HepG2 (cell line): ENCODE results near the gene GLIS2. TPM values are rescaled to one million over a fixed set of nuclear protein-coding genes. Genes with fewer than 3 reads are reported as not detected.
A peak's percentile ranks its signal among the peaks of the same experiment; 100 is the strongest.

Experiments
- ATF7-NPFF ChIP-seq: sonication (generic); formaldehyde crosslinking; IDR thresholded peaks from 2 replicates; pipeline ENCODE4 v1.8.1; 2023; ENCODE audit warnings: mild to moderate bottlenecking, low read depth, missing genetic modification reagents, moderate library complexity
- BCL6 ChIP-seq: IDR thresholded peaks from 2 replicates; pipeline ENCODE4 v1.6.1; 2016; ENCODE audit warnings: missing genetic modification reagents, missing compliant biosample characterization
- BRCA1 ChIP-seq: sonication (generic); formaldehyde crosslinking; IDR thresholded peaks from 2 replicates; pipeline ENCODE4 v1.4.0; 2020; ENCODE audit warnings: missing genetic modification reagents
- GTF2F1 ChIP-seq: fragments of 150-350 bp; IDR thresholded peaks from 2 replicates; pipeline ENCODE4 v1.6.1; 2014; ENCODE audit warnings: low read length
- HMG20B ChIP-seq: conservative IDR thresholded peaks from 2 replicates; pipeline ENCODE4 v1.6.1; 2016; ENCODE audit warnings: missing genetic modification reagents, missing compliant biosample characterization
- MXD4 ChIP-seq: IDR thresholded peaks from 2 replicates; pipeline ENCODE4 v1.6.1; 2016; ENCODE audit warnings: mild to moderate bottlenecking, missing biosample characterization, missing genetic modification reagents
- PITX1 ChIP-seq: sonication (generic); formaldehyde crosslinking; IDR thresholded peaks from 2 replicates; pipeline ENCODE4 v1.5.1; 2020; ENCODE audit warnings: mild to moderate bottlenecking, missing genetic modification reagents
- RXRB ChIP-seq: IDR thresholded peaks from 2 replicates; pipeline ENCODE4 v1.6.1; 2016; ENCODE audit warnings: borderline replicate concordance, missing genetic modification reagents, missing compliant biosample characterization
- SAP130 ChIP-seq: IDR thresholded peaks from 2 replicates; pipeline ENCODE4 v1.6.1; 2016; ENCODE audit warnings: low read depth
- SRY ChIP-seq: sonication (generic); formaldehyde crosslinking; IDR thresholded peaks from 2 replicates; pipeline ENCODE4 v1.8.0; 2022; ENCODE audit warnings: mild to moderate bottlenecking, missing genetic modification reagents
- SUZ12 ChIP-seq: fragments of 150-350 bp; IDR thresholded peaks from 2 replicates; pipeline ENCODE4 v1.6.1; 2014; ENCODE audit warnings: low read depth, low read length
- TBP ChIP-seq: sonication (generic); formaldehyde crosslinking; IDR thresholded peaks from 2 replicates; pipeline ENCODE4 v1.5.0; 2020; ENCODE audit warnings: missing genetic modification reagents
- YY1 ChIP-seq: IDR thresholded peaks from 2 replicates; pipeline ENCODE4 v1.6.1; 2011; ENCODE audit warnings: low read length, low read depth, moderate library complexity, mild to moderate bottlenecking; ENCODE audit not compliant: insufficient read depth, insufficient replicate concordance
- ZNF737 ChIP-seq: sonication (generic); formaldehyde crosslinking; IDR thresholded peaks from 2 replicates; pipeline ENCODE4 v1.5.0; 2020; ENCODE audit warnings: missing genetic modification reagents, mild to moderate bottlenecking, borderline replicate concordance
- ZNF761 ChIP-seq: sonication (generic); formaldehyde crosslinking; conservative IDR thresholded peaks from 2 replicates; pipeline ENCODE4 v1.4.0; 2020; ENCODE audit warnings: mild to moderate bottlenecking, missing genetic modification reagents
- ZNF781 ChIP-seq: sonication (generic); formaldehyde crosslinking; IDR thresholded peaks from 2 replicates; pipeline ENCODE4 v1.5.1; 2020; ENCODE audit warnings: borderline replicate concordance, mild to moderate bottlenecking, missing genetic modification reagents; ENCODE audit errors: not compliant biosample characterization
- ZNF878 ChIP-seq: sonication (generic); formaldehyde crosslinking; IDR thresholded peaks from 2 replicates; pipeline ENCODE4 v1.8.1; 2023; ENCODE audit warnings: mild to moderate bottlenecking, missing genetic modification reagents, moderate library complexity
- polyA plus RNA-seq, 8 experiments: library from polyadenylated mRNA; depleted of rRNA in 3 of 8; stranded (reverse) in 7 of 8; unstranded in 1 of 8; fragments of >200 nt; fragmentation: Illumina TruSeq in 4 of 8; extraction: Trizol in 4 of 8; gene quantifications; 2 replicates each; pipeline versions ENCODE4 v1.2.1 to v1.2.3, GENCODE V29; 2011 to 2016; ENCODE audit warnings: low read depth in 4 of 8, missing spikeins in 1 of 8, mixed read lengths in 1 of 8; ENCODE audit not compliant: insufficient read depth in 1 of 8
- total RNA-seq, 5 experiments: library from RNA; depleted of rRNA; stranded (reverse); fragments of >200 nt; fragmentation: Illumina TruSeq; extraction: Trizol; gene quantifications; 2 replicates each; pipeline ENCODE4 v1.2.3, GENCODE V29; 2016; ENCODE audit warnings: low read depth in 1 of 5
- TF ChIP-seq, protein P1 (sequence below): sonication (generic); formaldehyde crosslinking; IDR thresholded peaks from 2 replicates; pipeline ENCODE4 v1.4.0; 2020; ENCODE audit warnings: mild to moderate bottlenecking, missing genetic modification reagents, borderline replicate concordance
- TF ChIP-seq, protein P2 (sequence below): sonication (generic); formaldehyde crosslinking; IDR thresholded peaks from 2 replicates; pipeline ENCODE4 v1.5.0; 2020; ENCODE audit warnings: missing genetic modification reagents

Gene GLIS2
- total and polyA plus RNA-seq, 2 of the 13 experiments (the other 11 are each of a cell fraction or from before 2014, with no cell fraction given) = 0.28 to 0.29 TPM

DNA sequence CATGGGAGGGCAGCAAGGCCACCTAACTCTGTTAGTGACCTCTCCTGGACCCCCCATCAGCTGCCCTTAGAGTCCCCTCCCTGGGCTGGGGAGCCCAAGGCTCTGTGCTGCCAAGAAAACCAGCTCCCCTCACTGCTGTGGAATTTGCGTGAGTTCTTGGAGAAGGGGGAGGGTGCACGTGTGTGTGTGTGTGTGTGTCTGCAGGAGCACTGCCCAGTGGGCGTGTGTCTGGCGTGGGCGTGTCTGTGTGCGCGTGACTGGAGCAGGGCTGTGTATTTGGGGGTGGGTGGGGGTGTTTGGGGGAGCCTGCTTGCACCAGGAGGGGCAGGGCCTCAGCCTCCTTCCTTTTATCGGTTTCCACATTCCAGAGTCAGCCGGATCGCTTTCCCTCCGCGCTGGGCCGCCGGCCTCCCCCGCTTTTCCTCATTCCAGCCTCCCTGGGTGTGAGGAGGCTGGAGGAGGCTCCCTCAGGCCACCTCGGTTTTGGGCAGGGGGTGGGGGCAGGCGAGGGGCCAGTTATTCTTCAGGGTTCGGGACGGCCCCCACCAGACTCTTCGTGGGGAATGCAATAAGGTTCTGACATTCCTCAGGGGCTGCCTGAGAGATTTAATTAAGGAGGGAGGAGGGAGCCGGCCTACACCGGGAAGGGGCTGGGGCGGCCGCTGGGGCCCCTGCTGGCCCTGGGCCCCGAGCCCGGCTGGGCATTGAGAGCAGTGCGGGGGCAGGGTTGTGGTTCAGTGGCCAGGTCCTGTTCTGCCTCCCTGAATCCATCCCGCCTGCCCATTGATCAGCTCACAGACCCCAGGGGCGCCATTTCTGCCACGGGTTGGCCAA lies 58.3 kb downstream of the GLIS2 start (continued):
- TF ChIP-seq PITX1 (CRISPR knock-in tag) = no peak
- no peak for TF ChIP-seq ZNF761 (CRISPR knock-in tag)
- TF ChIP-seq, protein P1, sequence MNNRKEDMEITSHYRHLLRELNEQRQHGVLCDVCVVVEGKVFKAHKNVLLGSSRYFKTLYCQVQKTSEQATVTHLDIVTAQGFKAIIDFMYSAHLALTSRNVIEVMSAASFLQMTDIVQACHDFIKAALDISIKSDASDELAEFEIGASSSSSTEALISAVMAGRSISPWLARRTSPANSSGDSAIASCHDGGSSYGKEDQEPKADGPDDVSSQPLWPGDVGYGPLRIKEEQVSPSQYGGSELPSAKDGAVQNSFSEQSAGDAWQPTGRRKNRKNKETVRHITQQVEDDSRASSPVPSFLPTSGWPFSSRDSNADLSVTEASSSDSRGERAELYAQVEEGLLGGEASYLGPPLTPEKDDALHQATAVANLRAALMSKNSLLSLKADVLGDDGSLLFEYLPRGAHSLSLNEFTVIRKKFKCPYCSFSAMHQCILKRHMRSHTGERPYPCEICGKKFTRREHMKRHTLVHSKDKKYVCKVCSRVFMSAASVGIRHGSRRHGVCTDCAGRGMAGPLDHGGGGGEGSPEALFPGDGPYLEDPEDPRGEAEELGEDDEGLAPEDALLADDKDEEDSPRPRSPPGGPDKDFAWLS = no peak
- TF ChIP-seq MXD4 (CRISPR knock-in tag) = no peak
- TF ChIP-seq BRCA1 = no peak
- TF ChIP-seq YY1 = no peak
- TF ChIP-seq ZNF878 (CRISPR knock-in tag) = no peak
- no peak for TF ChIP-seq ZNF737 (CRISPR knock-in tag)
- TF ChIP-seq RXRB (CRISPR knock-in tag) = no peak
- TF ChIP-seq, protein P2, sequence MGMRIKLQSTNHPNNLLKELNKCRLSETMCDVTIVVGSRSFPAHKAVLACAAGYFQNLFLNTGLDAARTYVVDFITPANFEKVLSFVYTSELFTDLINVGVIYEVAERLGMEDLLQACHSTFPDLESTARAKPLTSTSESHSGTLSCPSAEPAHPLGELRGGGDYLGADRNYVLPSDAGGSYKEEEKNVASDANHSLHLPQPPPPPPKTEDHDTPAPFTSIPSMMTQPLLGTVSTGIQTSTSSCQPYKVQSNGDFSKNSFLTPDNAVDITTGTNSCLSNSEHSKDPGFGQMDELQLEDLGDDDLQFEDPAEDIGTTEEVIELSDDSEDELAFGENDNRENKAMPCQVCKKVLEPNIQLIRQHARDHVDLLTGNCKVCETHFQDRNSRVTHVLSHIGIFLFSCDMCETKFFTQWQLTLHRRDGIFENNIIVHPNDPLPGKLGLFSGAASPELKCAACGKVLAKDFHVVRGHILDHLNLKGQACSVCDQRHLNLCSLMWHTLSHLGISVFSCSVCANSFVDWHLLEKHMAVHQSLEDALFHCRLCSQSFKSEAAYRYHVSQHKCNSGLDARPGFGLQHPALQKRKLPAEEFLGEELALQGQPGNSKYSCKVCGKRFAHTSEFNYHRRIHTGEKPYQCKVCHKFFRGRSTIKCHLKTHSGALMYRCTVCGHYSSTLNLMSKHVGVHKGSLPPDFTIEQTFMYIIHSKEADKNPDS (CRISPR knock-in tag) = no peak
- no peak for TF ChIP-seq ATF7-NPFF (CRISPR knock-in tag)
- no peak for TF ChIP-seq HMG20B (CRISPR knock-in tag)
- no peak for TF ChIP-seq TBP (CRISPR knock-in tag)
- 0 out of 2 replicates have a peak, but pooled peaks have one; percentile 9 for TF ChIP-seq SAP130 (CRISPR knock-in tag)
- TF ChIP-seq SRY (CRISPR knock-in tag) = no peak
- no peak for TF ChIP-seq ZNF781 (CRISPR knock-in tag)
- no peak for TF ChIP-seq SUZ12
- TF ChIP-seq BCL6 (CRISPR knock-in tag) = no peak
- no peak for TF ChIP-seq GTF2F1
